Suprapubic skin (tissue), 4 donors: Measurements from ENCODE around the gene COL6A1. TPM values are rescaled to one million over a fixed set of nuclear protein-coding genes. Genes with fewer than 3 reads are reported as not detected.
"Not testable (repeated sequence)": the region's sequence is repeated elsewhere in the genome, so short reads cannot be mapped to it uniquely, and the experiment has no call there.

Experiments used
- DNase-seq, 2 donors: peaks; one replicate each; pipeline ENCODE4 v3.0.0-alpha.2; 2019; ENCODE audit warnings: low spot score in 2 of 2
- H3K27ac ChIP-seq: fragments of 200-600 bp; sonication (generic); one replicate; pipeline ENCODE4 v1.5.1; 2019
- H3K27me3 ChIP-seq: fragments of 200-600 bp; sonication (generic); one replicate; pipeline ENCODE4 v1.5.1; 2019
- H3K36me3 ChIP-seq: fragments of 200-600 bp; sonication (generic); one replicate; pipeline ENCODE4 v1.5.1; 2019
- H3K4me1 ChIP-seq: fragments of 200-600 bp; sonication (generic); one replicate; pipeline ENCODE4 v1.5.1; 2019
- H3K4me3 ChIP-seq: fragments of 200-600 bp; sonication (generic); one replicate; pipeline ENCODE4 v1.5.1; 2019; ENCODE audit warnings: mild to moderate bottlenecking
- H3K9me3 ChIP-seq: fragments of 200-600 bp; sonication (generic); one replicate; pipeline ENCODE4 v1.5.1; 2019
- CTCF ChIP-seq, 2 donors: fragments of 200-600 bp in 1 of 2; fragments of 450-650 bp in 1 of 2; sonication (generic) in 1 of 2; IDR thresholded peaks; one replicate each; pipeline ENCODE4 v1.5.1; 2016 to 2019; ENCODE audit warnings: antibody characterized with exemption in 2 of 2, mild to moderate bottlenecking in 1 of 2, moderate library complexity in 1 of 2
- EP300 ChIP-seq: sonication (generic); formaldehyde crosslinking; IDR thresholded peaks from one replicate; pipeline ENCODE4 v1.6.1; 2017; ENCODE audit warnings: antibody characterized with exemption
- POLR2A ChIP-seq, 2 donors: fragments of 450-650 bp; IDR thresholded peaks; one replicate each; pipeline ENCODE4 v1.6.1; 2017; ENCODE audit warnings: antibody characterized with exemption in 2 of 2, mild to moderate bottlenecking in 2 of 2, moderate library complexity in 2 of 2
- POLR2AphosphoS5 ChIP-seq, 3 donors: sonication (generic); formaldehyde crosslinking; IDR thresholded peaks; one replicate each; pipeline ENCODE4 v1.6.1; 2017; ENCODE audit warnings: antibody characterized with exemption in 3 of 3
- WGBS: methylation state at CpG from one replicate; pipeline ENCODE4 v1.1.5; 2018; 5-methylcytosine and 5-hydroxymethylcytosine counted together
- total RNA-seq, 4 donors: library from RNA; depleted of rRNA; stranded (reverse); fragments of >200 nt; gene quantifications; one replicate each; pipeline ENCODE4 v1.1.0, GENCODE V29; 2016

COL6A1 gene
- total RNA-seq, 4 donors from 2014 or later, result 105 to 123 (median 109) TPM

GRCh38 chr21:45974073-45975019 is 7.2 kb upstream of the COL6A1 start:
- H3K27me3 ChIP-seq, result peaks cover 6% of the 10 kb centered on the region
- 3% methylated on average over 46 of the region's 59 CpGs for WGBS
- H3K4me3 ChIP-seq, result peak overlapping the region; percentile 49
- TF ChIP-seq EP300 (no peak), CTCF (IDR thresholded peaks at IDR 0.05) (no peak), POLR2AphosphoS5 (IDR thresholded peaks at IDR 0.05) (no peak), POLR2A (IDR thresholded peaks at IDR 0.05) (no peak)
- H3K9me3 ChIP-seq, result no peaks in the 10 kb centered on the region
- H3K36me3 ChIP-seq, result no peaks in the 10 kb centered on the region
- H3K27ac ChIP-seq, result peak overlapping the region; percentile 93
- H3K4me1 ChIP-seq, result peaks cover 70% of the 10 kb centered on the region
- peak; percentile 83 to 84 for DNase-seq

- peaks cover 6% of the 10 kb centered on the region for H3K27me3 ChIP-seq
These were observed 6.4 kb upstream of the COL6A1 start for GRCh38 chr21:45975020-45975666.

GRCh38 chr21:45975667-45976409 is 5.7 kb upstream of the COL6A1 start:
- H3K27ac ChIP-seq, result peak overlapping the region; percentile 93
- H3K4me1 ChIP-seq, result peaks cover 64% of the 10 kb centered on the region
- not testable (repeated sequence) for H3K36me3 ChIP-seq, H3K4me3 ChIP-seq, H3K9me3 ChIP-seq, H3K27me3 ChIP-seq
- DNase-seq, result peak in 1 of 2 donors; percentile 26
- WGBS, result 57% methylated on average over 13 of the region's 13 CpGs

More at GRCh38 chr21:45975020-45975666, 6.4 kb upstream of the COL6A1 start:
- TF ChIP-seq EP300 (no peak), POLR2A (IDR thresholded peaks at IDR 0.05) (peak in 1 of 2 donors; percentile 10), POLR2AphosphoS5 (IDR thresholded peaks at IDR 0.05) (peak in 1 of 3 donors; percentile 12)
- no peaks in the 10 kb centered on the region for H3K9me3 ChIP-seq
- peak overlapping the region; percentile 49 for H3K4me3 ChIP-seq
- peak; percentile 80 to 84 for DNase-seq
- WGBS, result 41% methylated on average over 16 of the region's 33 CpGs
- H3K36me3 ChIP-seq, result no peaks in the 10 kb centered on the region
- peak overlapping the region; percentile 93 for H3K27ac ChIP-seq
- H3K4me1 ChIP-seq, result peaks cover 70% of the 10 kb centered on the region

- TF ChIP-seq POLR2AphosphoS5 (IDR thresholded peaks at IDR 0.05), result no peak
- TF ChIP-seq CTCF (IDR thresholded peaks at IDR 0.05), result no peak
- no peak for TF ChIP-seq EP300
- TF ChIP-seq POLR2A (IDR thresholded peaks at IDR 0.05), result no peak
- WGBS, result 63% methylated on average over 9 of the region's 11 CpGs
- Histone ChIP-seq H3K27ac (no peak overlapping the region), H3K4me1 (peaks cover 59% of the 10 kb centered on the region), H3K36me3 (no peaks in the 10 kb centered on the region), H3K4me3 (no peak overlapping the region), H3K27me3 (peaks cover 6% of the 10 kb centered on the region), H3K9me3 (no peaks in the 10 kb centered on the region)
- DNase-seq, result peak in 1 of 2 donors; percentile 61
These were observed 4.8 kb upstream of the COL6A1 start for GRCh38 chr21:45976701-45977311.

GRCh38 chr21:45977396-45977795 is 4.2 kb upstream of the COL6A1 start:
- Histone ChIP-seq H3K9me3 (no peaks in the 10 kb centered on the region), H3K36me3 (no peaks in the 10 kb centered on the region), H3K27me3 (peaks cover 6% of the 10 kb centered on the region), H3K4me3 (no peak overlapping the region), H3K4me1 (peaks cover 54% of the 10 kb centered on the region), H3K27ac (no peak overlapping the region)
- DNase-seq, result peak in 1 of 2 donors; percentile 73
- TF ChIP-seq POLR2AphosphoS5 (IDR thresholded peaks at IDR 0.05) (no peak), CTCF (IDR thresholded peaks at IDR 0.05) (no peak), POLR2A (IDR thresholded peaks at IDR 0.05) (no peak), EP300 (no peak)
- WGBS, result 44% methylated on average over 4 of the region's 5 CpGs
